Activated naive CD8-positive, alpha-beta T cell treated with anti-CD3 and anti-CD28 coated beads, Interleukin-2, amount 50 U/mL, for 16 hours (primary cell): ENCODE results near the gene TSPAN32.
"Not testable (repeated sequence)": the region's sequence is repeated elsewhere in the genome, so short reads cannot be mapped to it uniquely, and the experiment has no call there.

Experiments
- DNase-seq: peaks from one replicate; pipeline ENCODE4 v3.0.0-alpha.2; 2020; ENCODE audit warnings: low read depth, low spot score

Gene TSPAN32

GRCh38 chr11:2286350-2286749, 15.5 kb upstream of the TSPAN32 start:
- DNase-seq, result not testable (repeated sequence)

- DNase-seq, result no peak
Observed at GRCh38 chr11:2287091-2287490, 14.7 kb upstream of the TSPAN32 start.

- no peak for DNase-seq
Observed at GRCh38 chr11:2289350-2289749, 12.5 kb upstream of the TSPAN32 start.

- DNase-seq, result no peak
Observed at GRCh38 chr11:2289859-2290258, 12.0 kb upstream of the TSPAN32 start.

GRCh38 chr11:2290351-2290841, 11.4 kb upstream of the TSPAN32 start:
- no peak for DNase-seq

GRCh38 chr11:2293531-2293971, 8.3 kb upstream of the TSPAN32 start:
- DNase-seq, result no peak

- DNase-seq, result no peak
Observed at GRCh38 chr11:2293984-2294925, 7.6 kb upstream of the TSPAN32 start.

GRCh38 chr11:2294926-2295290, 6.9 kb upstream of the TSPAN32 start:
- DNase-seq, result no peak

GRCh38 chr11:2295971-2296912, 5.6 kb upstream of the TSPAN32 start:
- DNase-seq, result no peak

- DNase-seq, result no peak
Observed at GRCh38 chr11:2296913-2297622, 4.7 kb upstream of the TSPAN32 start.

- DNase-seq, result no peak
Observed at GRCh38 chr11:2297623-2298030, 4.2 kb upstream of the TSPAN32 start.

- no peak for DNase-seq
Observed at GRCh38 chr11:2298131-2298794, 3.5 kb upstream of the TSPAN32 start.

GRCh38 chr11:2298795-2299761, 2.7 kb upstream of the TSPAN32 start:
- no peak for DNase-seq

- DNase-seq, result no peak
Observed at GRCh38 chr11:2299773-2300172, 2.0 kb upstream of the TSPAN32 start.

- no peak for DNase-seq
Observed at GRCh38 chr11:2300290-2300935, 1.4 kb upstream of the TSPAN32 start.

- DNase-seq, result no peak
Observed at GRCh38 chr11:2300936-2301630, 730 bp upstream of the TSPAN32 start.

GRCh38 chr11:2302306-2302895, 588 bp downstream of the TSPAN32 start:
- DNase-seq, result no peak
